Peyer's patch (tissue), 4 donors: ENCODE data around the gene OR1C1.

Experiments used
- CTCF ChIP-seq, 6 experiments: fragments of 450-650 bp in 4 of 6; fragments of 200-600 bp in 2 of 6; sonication (generic) in 1 of 6; IDR thresholded peaks; one replicate each; pipeline ENCODE4 v1.5.1; 2017 to 2019; ENCODE audit warnings: antibody characterized with exemption in 6 of 6, mild to moderate bottlenecking in 3 of 6, moderate library complexity in 1 of 6
- POLR2A ChIP-seq, 2 donors: fragments of 450-650 bp; IDR thresholded peaks; one replicate each; pipeline ENCODE4 v1.5.1; 2017; ENCODE audit warnings: antibody characterized with exemption in 2 of 2, mild to moderate bottlenecking in 2 of 2, moderate library complexity in 2 of 2

GRCh38 chr1:247748041-247748440 is 12.3 kb downstream of the OR1C1 start, which contains the start of gene OR14A2:
- TF ChIP-seq CTCF (IDR thresholded peaks at IDR 0.05) (no peak), POLR2A (IDR thresholded peaks at IDR 0.05) (no peak)
